Glomerular endothelial cell (primary cell): ENCODE measurements around the gene NPIPA5. TPM values are rescaled to one million over a fixed set of nuclear protein-coding genes. Genes with fewer than 3 reads are reported as not detected.
"Not testable (repeated sequence)": the region's sequence is repeated elsewhere in the genome, so short reads cannot be mapped to it uniquely, and the experiment has no call there.

Source experiments
- DNase-seq: peaks from one replicate; pipeline ENCODE4 v3.0.0-alpha.2; 2011; ENCODE audit warnings: low read depth, low spot score; ENCODE audit errors: extremely low read depth
- total RNA-seq: library from RNA; depleted of rRNA; stranded (reverse); fragments of >200 nt; gene quantifications from 2 replicates; pipeline ENCODE4 v1.2.3, GENCODE V29; 2015

NPIPA5 gene
- total RNA-seq, 1 donor from 2014 or later, result 4.8 TPM

DNA sequence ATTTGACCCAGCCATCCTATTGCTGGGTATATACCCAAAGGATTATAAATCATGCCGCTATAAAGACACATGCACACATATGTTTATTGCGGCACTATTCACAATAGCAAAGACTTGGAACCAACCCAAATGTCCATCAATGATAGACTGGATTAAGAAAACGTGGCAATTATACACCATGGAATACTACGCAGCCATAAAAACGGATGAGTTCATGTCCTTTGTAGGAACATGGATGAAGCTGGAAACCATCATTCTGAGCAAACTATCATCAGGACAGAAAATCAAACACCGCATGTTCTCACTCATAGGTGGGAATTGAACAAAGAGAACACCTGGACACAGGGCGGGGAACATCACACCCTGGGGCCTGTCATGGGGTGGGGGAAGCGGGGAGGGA, 14.9 kb upstream of the NPIPA5 start:
- not testable (repeated sequence) for DNase-seq

DNA sequence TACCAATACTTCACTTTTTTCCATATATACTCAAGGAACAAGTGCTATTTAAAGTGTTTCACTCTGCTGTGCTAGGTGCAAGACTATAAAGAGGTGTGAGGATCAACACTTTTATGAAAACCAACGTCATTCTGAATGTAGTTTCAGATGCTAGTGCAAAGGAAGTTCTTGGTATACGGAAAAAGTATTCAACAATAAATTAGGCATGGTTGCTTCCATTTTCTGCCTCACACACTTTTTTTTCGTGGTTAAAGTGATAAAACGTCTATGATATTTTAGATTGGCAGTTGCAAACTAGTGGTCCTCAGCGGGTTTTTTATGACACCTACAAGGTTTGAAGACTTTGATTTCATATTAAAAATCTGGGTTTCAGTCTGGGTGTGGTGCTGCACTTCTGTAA, 11.8 kb upstream of the NPIPA5 start:
- DNase-seq, result not testable (repeated sequence)

DNA sequence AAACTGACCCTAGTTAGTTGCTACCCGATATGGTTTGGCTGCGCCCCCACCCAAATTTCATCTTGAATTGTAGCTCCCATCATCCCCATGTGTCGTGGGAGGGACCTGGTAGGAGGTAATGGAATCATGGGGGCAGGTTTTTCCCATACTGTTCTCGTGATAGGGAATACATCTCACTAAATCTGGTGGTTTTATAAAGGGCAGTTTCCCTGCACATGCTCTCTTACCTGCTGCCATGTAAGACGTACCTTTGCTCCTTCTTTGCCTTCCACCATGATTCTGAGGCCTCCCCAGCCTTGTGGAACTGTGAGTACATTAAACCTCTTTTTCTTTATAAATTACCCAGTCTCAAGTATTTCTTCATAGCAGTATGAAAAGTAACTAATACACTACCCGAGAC, 10.0 kb upstream of the NPIPA5 start:
- not testable (repeated sequence) for DNase-seq

DNA sequence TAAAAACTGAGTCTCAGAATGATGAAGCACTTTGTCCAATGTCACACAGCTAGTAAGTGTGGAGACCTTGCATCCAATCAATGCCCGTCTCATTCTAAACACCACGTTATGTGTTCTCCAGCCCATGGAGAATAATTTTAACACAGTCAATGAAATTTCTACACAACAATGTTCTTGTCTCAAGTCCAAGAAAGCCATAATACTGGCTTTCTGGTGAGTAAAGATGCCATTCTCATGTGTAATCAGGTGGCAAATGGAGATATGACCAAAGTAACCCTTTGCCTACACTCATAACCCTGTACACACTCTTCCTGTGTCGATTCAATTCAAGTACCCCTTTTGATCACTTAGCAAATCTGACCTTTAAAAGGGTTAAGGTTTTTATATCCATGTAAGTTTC, 4.7 kb upstream of the NPIPA5 start:
- not testable (repeated sequence) for DNase-seq

DNA sequence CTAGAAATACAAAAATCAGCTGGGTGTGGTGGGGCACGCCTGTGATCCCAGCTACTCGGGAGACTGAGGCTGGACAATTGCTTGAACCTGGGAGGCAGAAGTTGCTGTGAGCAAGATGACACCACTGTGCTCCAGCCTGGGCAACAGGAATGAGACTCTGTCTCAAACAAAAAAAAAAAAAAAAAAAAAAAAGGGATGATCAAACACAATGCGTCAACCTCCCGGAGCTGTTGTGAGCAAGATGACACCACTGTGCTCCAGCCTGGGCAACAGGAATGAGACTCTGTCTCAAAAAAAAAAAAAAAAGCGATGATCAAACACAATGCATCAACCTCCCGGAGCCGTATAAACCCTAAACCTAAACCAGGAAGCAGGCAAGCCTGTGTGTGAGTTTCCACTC, 20.6 kb downstream of the NPIPA5 start:
- not testable (repeated sequence) for DNase-seq

DNA sequence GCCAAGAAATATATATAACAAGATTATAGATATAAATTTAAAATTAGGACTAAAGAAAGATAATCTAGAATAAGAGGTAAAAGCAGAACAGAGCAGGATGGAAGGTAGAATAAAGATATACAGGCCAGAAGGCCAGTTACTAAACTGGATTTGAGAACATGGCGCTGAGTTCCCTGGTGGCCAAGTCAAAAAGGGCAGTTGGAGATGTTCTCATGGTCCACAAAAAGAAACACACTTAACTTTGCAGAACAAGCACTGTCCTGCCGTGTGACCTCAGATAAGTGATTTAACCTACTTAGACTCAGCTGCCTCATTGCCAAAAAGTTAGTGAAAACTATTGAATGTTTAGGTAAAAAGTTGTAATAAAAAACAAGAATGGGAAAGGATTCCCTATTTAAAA, 23.2 kb downstream of the NPIPA5 start:
- not testable (repeated sequence) for DNase-seq

DNA sequence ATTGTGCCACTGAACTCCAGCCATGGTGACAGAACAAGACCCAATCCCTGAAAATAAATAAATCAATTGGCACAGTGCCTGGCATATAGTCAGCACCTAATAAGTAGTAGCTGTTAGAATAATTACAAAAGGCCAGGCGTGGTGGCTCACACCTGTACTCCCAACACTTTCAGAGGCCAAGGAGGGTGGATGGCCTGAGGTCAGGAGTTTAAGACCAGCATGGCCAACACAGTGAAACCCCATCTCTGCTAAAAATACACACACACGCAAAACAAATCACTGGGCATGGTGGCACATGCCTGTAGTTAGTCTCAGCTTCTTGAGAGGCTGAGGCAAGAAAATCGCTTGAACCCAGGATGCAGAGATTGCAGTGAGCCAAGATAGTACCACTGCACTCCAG, 25.2 kb downstream of the NPIPA5 start:
- not testable (repeated sequence) for DNase-seq

DNA sequence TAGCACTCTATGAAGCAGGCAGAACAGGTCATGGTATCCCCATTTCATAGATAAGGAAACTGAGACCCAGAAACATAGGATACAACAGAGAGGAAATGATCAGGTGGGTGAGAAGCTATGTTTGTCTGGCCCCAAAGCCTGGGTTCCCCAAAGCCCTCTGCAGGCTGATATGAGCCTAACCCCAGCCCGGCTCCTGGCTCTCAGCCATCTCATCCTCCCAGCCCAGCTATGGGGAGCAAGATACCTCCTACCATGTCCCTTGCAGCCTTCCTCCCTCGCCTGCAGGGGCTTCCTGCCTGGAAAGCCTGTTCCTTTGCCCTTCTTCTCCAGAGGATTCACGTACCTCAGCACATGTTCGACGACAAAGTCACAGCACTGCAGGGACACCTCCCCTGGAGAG, 26.3 kb downstream of the NPIPA5 start:
- DNase-seq, result not testable (repeated sequence)

DNA sequence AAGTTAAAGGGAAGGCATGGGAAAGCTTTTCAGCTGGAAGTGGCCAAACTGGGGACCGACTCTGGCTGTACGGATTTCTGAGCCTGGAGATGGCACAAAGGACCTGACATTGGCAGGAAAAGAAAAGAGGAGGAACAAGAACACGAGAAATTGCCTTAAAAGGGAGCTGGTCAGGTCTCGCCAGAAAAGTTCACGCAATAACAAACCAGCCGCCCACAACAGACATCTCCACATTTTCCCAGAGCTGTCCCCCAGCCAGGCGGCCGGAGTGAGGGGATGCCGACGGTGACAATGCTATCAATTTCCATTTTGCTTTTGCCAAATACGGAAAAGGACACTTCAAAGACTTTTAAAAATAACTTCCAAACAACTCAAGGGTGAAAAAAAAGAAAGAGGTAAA, 26.8 kb downstream of the NPIPA5 start:
- not testable (repeated sequence) for DNase-seq

DNA sequence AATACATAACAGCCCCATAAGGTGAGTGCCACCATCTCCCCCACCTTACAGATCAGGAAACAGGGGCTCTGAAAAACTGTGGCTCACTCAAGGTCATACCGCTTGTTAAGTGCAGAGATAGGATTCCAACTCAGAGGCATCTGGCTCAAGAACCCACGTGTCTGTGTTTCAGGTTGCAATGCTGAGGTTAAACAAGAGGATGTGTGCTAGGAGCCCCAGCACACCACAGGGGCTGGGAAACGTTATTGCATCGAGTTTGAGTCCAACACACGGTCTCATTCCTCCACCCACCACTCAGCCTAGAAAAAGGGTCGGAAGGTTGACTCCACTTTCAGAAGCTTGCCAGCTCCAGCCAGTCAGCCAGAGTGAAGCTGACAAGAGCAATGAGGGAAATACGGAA, 29.4 kb downstream of the NPIPA5 start:
- DNase-seq, result not testable (repeated sequence)

DNA sequence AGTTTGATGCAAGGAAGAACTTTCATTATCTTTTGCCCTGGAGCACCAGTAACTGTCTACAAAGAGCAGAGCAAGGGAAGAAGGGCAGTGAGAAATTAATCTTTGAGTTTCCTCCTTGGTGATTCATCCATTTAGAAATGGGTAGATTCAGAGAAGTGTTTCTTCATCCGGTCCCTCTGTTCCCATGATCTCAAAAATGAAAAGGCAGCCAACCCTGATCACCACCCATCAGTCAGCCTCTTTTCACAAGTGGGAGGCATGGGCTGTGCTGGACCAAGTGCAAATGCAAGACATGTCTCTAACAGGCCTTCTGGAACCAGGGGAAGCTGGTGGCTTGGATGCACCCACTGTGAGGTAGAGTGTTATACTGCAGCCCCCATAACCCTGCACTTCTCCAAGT, 35.8 kb downstream of the NPIPA5 start:
- DNase-seq, result not testable (repeated sequence)

DNA sequence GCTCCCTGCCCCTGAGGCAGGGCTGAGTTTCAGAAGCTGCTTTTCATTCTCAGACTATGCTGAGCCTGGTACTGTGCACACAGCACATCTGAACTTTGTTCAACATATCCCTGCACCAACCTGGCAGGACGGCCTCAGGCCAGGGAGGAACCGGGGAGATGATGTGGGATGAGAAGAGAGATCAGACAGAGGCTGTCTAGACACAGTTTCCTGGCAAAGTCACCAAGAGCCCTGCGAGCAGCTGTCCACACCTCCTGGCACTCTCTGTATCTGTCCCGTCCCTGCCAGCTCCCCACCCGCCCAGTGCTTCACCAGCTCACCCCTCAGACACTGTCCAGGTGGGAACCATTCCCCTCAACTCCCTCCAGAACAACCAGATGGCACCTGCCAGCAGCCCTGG, 39.1 kb downstream of the NPIPA5 start:
- not testable (repeated sequence) for DNase-seq

DNA sequence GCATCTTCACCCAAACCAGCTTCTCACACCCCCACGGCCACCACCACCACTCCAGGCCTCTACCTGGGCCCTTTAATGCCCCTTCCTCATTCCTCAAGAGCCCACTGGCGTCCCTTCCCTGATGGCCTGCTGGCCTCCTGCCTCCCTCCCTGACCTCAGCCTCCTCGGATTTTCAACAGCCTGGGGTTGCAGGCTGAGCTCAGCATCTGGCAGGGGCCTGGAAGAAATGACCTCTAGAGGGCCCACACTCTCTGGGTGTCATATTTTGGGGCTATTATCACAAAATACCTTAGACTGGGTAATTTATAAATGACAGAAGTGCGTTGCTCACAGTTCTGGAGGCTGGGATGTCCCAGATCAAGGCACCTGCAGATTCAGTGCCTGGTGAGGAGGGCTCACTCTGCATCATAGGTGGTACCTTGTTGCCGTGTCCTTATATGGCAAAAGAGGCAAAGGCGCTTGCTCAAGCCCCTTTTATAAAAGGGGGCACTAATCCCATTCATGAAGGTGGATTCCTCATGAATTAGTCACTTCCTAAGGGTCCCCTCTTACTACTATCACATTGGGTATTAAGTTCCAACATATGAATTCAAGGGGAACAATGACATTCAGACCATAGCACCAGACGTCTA, 40.0 kb downstream of the NPIPA5 start:
- not testable (repeated sequence) for DNase-seq

DNA sequence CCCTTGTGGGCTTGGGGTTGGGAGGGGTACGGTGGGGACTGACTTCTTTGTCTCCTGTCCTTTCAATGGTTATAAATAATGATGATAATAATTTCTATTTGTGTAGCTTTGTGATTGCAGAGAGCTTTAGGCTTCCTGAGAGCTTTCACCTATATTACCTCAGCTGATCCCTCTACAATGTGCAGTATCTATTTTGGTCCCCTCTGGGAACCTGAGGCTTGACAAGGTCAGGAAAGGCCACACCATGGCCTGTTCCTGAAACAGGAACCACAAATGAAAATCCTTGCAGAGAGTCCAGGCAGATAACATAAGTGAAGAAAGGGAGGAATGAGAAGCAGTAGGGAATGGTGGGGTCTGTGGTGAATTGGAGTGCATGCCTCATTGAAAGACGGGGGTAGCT, 42.5 kb downstream of the NPIPA5 start:
- DNase-seq, result not testable (repeated sequence)

DNA sequence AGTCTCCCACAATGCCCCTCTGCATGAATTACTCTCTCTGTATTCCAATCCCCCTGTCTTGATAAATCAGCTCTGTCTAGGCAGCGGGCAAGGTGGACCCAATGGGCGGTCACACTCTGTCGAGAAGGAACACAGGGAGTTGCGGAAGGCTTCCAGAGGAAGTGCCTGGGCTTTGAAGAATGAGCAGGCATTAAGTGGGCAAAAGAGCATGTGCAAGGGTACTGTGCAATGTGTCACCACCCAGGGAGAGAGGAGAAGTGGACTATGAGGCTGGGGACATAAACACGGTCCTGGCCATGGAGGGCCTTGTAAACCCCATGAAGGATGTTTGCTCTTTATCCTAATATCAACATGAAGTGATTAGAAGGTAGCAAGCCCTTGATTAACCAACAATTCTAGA, 44.1 kb downstream of the NPIPA5 start:
- not testable (repeated sequence) for DNase-seq

DNA sequence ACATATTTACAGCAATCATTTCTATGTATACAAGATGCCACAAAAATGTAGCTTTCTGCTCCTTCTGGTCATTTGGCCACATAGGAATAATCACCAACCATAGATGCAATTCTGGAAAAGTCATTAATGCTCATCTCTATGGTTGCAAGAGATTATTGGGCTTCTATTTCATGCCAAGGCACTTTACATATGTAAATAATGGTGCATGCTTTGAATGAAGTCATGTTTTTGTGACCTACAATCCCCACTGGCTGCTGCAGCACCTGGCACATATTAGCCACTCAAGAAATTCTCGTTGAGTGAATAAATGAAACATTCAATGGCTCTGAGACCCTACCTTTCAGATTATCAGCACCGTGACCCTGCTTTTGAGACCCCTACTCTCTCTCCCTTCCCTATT, 47.1 kb downstream of the NPIPA5 start:
- DNase-seq, result not testable (repeated sequence)

DNA sequence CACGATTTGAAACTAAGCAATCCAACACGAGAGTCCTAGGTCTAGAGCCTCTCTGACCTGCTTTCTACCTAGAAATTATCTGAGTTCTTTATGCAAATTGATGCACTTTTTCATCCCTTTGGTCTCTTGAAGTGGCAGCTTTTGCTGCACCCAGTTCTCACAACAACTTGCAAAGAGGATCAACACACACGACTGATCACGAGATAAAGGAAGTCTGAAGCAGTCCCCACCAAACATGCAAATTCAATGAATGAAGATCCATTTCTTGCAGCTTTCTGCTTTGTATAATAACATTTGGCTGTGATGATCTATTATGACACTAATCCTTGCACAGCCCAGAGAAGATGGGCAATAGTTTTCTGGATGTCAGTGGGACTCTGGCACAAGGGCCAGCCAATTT, 53.1 kb downstream of the NPIPA5 start:
- DNase-seq, result not testable (repeated sequence)

DNA sequence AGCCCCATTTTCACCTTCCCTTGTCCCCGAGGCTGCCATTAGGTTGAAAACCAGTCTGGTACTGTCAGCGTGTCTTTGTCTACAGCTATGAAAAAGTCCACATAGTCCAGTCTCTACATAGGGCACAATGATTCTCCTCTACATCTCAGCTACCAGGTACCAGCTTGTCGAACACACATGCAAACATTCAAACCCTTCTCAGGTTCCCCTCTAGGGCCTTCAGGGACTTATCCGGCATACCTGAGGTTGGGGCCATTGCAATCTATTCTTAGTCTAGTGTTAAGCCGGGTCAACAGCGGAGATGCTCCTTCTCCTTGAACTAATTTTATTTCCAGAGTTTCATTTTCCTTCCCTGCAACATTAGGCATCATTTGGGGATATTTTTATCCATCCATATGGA, 54.7 kb downstream of the NPIPA5 start:
- DNase-seq, result not testable (repeated sequence)

DNA sequence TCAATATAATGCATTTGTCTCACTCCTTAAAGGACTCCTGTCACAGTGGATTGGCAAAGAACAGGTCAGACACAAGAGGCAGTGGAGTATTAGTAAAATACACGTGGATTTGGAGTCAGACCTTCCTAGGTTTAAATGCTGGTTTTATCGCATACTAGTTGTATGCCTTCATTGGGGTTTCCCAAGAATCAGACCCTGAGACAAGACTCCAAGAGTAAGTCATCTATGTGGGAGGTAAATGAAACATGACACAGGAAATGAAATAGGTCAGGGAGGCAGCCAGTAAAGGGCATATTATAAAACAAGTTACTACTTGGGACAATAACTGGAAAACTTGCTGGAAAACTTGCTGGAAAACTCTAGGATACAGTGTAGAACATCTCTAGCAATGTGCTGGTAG, 56.9 kb downstream of the NPIPA5 start:
- not testable (repeated sequence) for DNase-seq

DNA sequence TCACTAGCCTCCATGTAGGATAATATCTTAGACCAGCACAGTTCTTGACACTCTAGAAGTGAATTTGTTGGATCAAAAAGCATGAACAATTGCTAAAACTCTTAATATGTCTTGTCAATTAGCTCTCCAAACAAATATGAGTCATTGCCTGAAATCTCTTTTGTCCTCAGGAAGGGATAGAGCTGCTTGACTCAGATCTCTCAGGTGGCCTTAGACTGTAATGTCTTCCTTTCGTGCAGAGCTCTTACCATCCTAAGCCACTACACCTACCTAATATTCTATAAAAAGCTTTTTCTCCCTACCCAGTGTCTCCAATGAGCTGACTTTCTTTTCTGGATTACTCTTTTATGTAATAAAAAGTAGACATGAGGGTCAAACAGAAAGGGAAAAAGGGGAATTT, 63.5 kb downstream of the NPIPA5 start:
- DNase-seq, result not testable (repeated sequence)
